Panc1 (cell line): ENCODE data around the gene FRG2B.
"Not testable (repeated sequence)": the region's sequence is repeated elsewhere in the genome, so short reads cannot be mapped to it uniquely, and the experiment has no call there.

Experiments
- POLR2AphosphoS5 ChIP-seq: IDR thresholded peaks from 2 replicates; pipeline ENCODE4 v1.6.1; 2012; ENCODE audit warnings: mild to moderate bottlenecking, low read depth, low read length, moderate library complexity
- SIN3A ChIP-seq: IDR thresholded peaks from 2 replicates; pipeline ENCODE4 v1.6.1; 2012; ENCODE audit warnings: low read depth, mild to moderate bottlenecking, low read length, moderate library complexity, borderline replicate concordance; ENCODE audit not compliant: insufficient read depth
- TF ChIP-seq, protein P1 (sequence below): fragments of 450-650 bp; IDR thresholded peaks from 2 replicates; pipeline ENCODE4 v1.5.1; 2017; ENCODE audit warnings: mild to moderate bottlenecking

- TF ChIP-seq, protein P1, sequence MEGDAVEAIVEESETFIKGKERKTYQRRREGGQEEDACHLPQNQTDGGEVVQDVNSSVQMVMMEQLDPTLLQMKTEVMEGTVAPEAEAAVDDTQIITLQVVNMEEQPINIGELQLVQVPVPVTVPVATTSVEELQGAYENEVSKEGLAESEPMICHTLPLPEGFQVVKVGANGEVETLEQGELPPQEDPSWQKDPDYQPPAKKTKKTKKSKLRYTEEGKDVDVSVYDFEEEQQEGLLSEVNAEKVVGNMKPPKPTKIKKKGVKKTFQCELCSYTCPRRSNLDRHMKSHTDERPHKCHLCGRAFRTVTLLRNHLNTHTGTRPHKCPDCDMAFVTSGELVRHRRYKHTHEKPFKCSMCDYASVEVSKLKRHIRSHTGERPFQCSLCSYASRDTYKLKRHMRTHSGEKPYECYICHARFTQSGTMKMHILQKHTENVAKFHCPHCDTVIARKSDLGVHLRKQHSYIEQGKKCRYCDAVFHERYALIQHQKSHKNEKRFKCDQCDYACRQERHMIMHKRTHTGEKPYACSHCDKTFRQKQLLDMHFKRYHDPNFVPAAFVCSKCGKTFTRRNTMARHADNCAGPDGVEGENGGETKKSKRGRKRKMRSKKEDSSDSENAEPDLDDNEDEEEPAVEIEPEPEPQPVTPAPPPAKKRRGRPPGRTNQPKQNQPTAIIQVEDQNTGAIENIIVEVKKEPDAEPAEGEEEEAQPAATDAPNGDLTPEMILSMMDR, result peak; percentile 41
- TF ChIP-seq SIN3A, POLR2AphosphoS5: not testable (repeated sequence)
Observed at GRCh38 chr10:133647075-133647748, 20.6 kb upstream of the FRG2B start.
